ENCODE measurements around the gene GMEB2.
"Not testable (repeated sequence)": the region's sequence is repeated elsewhere in the genome, so short reads cannot be mapped to it uniquely, and the experiment has no call there.

GMEB2 gene

DNA sequence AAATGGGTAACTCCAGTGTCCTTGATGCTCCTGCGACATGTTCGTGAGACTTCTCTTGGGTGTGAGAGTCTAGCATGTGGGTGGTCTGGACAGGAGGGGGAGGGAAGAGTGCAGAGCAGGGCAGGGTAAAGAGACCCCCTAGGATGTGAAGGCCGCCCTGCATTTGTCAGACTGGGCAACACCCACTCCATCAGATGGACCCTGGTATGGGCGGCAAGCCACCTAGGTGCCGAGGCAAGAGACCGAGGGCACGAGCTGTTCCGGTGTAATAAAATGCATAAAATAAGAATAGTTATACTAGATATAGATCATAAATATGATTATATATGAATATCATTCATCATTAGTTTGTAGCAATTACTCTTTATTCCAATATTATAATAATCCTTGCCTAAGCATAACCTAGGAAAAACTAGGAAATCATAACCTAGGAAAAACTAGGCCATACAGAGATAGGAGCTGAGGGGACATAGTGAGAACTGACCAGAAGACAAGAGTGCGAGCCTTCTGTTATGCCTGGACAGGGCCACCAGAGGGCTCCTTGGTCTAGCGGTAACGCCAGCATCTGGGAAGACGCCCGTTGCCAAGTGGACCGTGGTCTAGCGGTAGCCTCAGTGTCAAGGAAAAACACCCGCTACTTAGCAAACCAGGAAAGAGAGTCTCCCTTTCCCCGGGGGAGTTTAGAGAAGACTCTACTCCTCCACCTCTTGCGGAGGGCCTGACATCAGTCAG is 12.9 kb downstream of the GMEB2 start:
- H3K4me1 ChIP-seq (ENCODE audit: control insufficient read depth in 2 of 2, insufficient read depth in 1 of 2, low read depth in 1 of 2, low read length in 2 of 2); H3K9ac ChIP-seq (ENCODE audit: low read depth, low read length, poor library complexity); H3K27ac ChIP-seq (replicated peaks; ENCODE audit: low read length); H3K27me3 ChIP-seq (ENCODE audit: control insufficient read depth in 3 of 3, insufficient read depth in 3 of 3, low read depth in 1 of 3, low read length in 3 of 3); H2BK120ac ChIP-seq (ENCODE audit: low read depth, low read length); H4K91ac ChIP-seq (ENCODE audit: low read depth, low read length, poor library complexity); H3K4ac ChIP-seq (ENCODE audit: low read length); H3K4me3 ChIP-seq (ENCODE audit: low read length in 2 of 2); H2AK5ac ChIP-seq (ENCODE audit: low read depth, low read length); H3K23ac ChIP-seq (ENCODE audit: low read depth, low read length, poor library complexity); DNase-seq (ENCODE audit: low spot score); H2AFZ ChIP-seq (ENCODE audit: low read length); H4K8ac ChIP-seq (ENCODE audit: low read depth, low read length); H2BK15ac ChIP-seq (ENCODE audit: low read length); H3K18ac ChIP-seq (ENCODE audit: low read length); H2BK12ac ChIP-seq (ENCODE audit: low read length); H2BK5ac ChIP-seq (ENCODE audit: low read length); H3K79me1 ChIP-seq (ENCODE audit: low read depth, low read length); H3K4me2 ChIP-seq (ENCODE audit: insufficient read depth, low read length, poor library complexity, severe bottlenecking); H3K14ac ChIP-seq (ENCODE audit: low read length): not testable (repeated sequence)
- no CpG with 5 or more reads among the region's 18 CpGs for WGBS, 2 donors (ENCODE audit: extremely low coverage in 2 of 2, insufficient read length in 2 of 2, insufficient replicate concordance in 1 of 2)
- H3K36me3 ChIP-seq (replicated peaks in 1 of 2; ENCODE audit: control insufficient read depth in 2 of 2, insufficient read depth in 2 of 2, low read length in 2 of 2), result peaks cover 29 to 61% of the 10 kb centered on the region in 2 donors
- H3K9me3 ChIP-seq (replicated peaks in 1 of 2; ENCODE audit: control insufficient read depth in 2 of 2, insufficient read depth in 1 of 2, low read depth in 1 of 2, low read length in 2 of 2), result peaks cover 5 to 17% of the 10 kb centered on the region in 2 donors

- H3K4me1 ChIP-seq (ENCODE audit: control insufficient read depth in 2 of 2, insufficient read depth in 1 of 2, low read depth in 1 of 2, low read length in 2 of 2), result no peaks in the 10 kb centered on the region
- no peak for DNase-seq (ENCODE audit: low spot score)
- no peaks in the 10 kb centered on the region for H3K79me1 ChIP-seq (ENCODE audit: low read depth, low read length)
- H3K4me3 ChIP-seq (ENCODE audit: low read length in 2 of 2), result peak overlapping the region in 1 of 2 donors; percentile 14
- H3K36me3 ChIP-seq (replicated peaks in 1 of 2; ENCODE audit: control insufficient read depth in 2 of 2, insufficient read depth in 2 of 2, low read length in 2 of 2), result peaks cover 18 to 45% of the 10 kb centered on the region in 2 donors
- H4K91ac ChIP-seq (ENCODE audit: low read depth, low read length, poor library complexity), result no peak overlapping the region
- H2AK5ac ChIP-seq (ENCODE audit: low read depth, low read length), result no peak overlapping the region
- no peak overlapping the region for H3K14ac ChIP-seq (ENCODE audit: low read length)
- H3K4ac ChIP-seq (ENCODE audit: low read length), result no peak overlapping the region
- H2BK120ac ChIP-seq (ENCODE audit: low read depth, low read length), result no peak overlapping the region
- no peak overlapping the region for H3K18ac ChIP-seq (ENCODE audit: low read length)
- H2BK5ac ChIP-seq (ENCODE audit: low read length), result no peak overlapping the region
- no peak overlapping the region for H3K27ac ChIP-seq (replicated peaks; ENCODE audit: low read length)
- H2BK12ac ChIP-seq (ENCODE audit: low read length), result no peak overlapping the region
- H3K9me3 ChIP-seq (replicated peaks in 1 of 2; ENCODE audit: control insufficient read depth in 2 of 2, insufficient read depth in 1 of 2, low read depth in 1 of 2, low read length in 2 of 2), result peaks cover 5 to 17% of the 10 kb centered on the region in 2 donors
- H3K23ac ChIP-seq (ENCODE audit: low read depth, low read length, poor library complexity), result no peak overlapping the region
- no peak overlapping the region for H3K4me2 ChIP-seq (ENCODE audit: insufficient read depth, low read length, poor library complexity, severe bottlenecking)
- no peak overlapping the region for H2BK15ac ChIP-seq (ENCODE audit: low read length)
- H3K9ac ChIP-seq (ENCODE audit: low read depth, low read length, poor library complexity), result no peak overlapping the region
- WGBS, 2 donors (ENCODE audit: extremely low coverage in 2 of 2, insufficient read length in 2 of 2, insufficient replicate concordance in 1 of 2), result no CpG with 5 or more reads among the region's 20 CpGs
- no peak overlapping the region for H2AFZ ChIP-seq (ENCODE audit: low read length)
- H4K8ac ChIP-seq (ENCODE audit: low read depth, low read length), result no peak overlapping the region
- no peaks in the 10 kb centered on the region for H3K27me3 ChIP-seq (ENCODE audit: control insufficient read depth in 3 of 3, insufficient read depth in 3 of 3, low read depth in 1 of 3, low read length in 3 of 3)
Observed at GRCh38 chr20:63612276-63612931, 14.5 kb downstream of the GMEB2 start.

GRCh38 chr20:63611646-63612045 is 15.3 kb downstream of the GMEB2 start:
- Histone ChIP-seq H3K36me3 (replicated peaks in 1 of 2; ENCODE audit: control insufficient read depth in 2 of 2, insufficient read depth in 2 of 2, low read length in 2 of 2) (peaks cover 15 to 37% of the 10 kb centered on the region in 2 donors), H2BK5ac (ENCODE audit: low read length) (no peak overlapping the region), H3K14ac (ENCODE audit: low read length) (no peak overlapping the region), H3K79me1 (ENCODE audit: low read depth, low read length) (no peaks in the 10 kb centered on the region), H3K4me3 (ENCODE audit: low read length in 2 of 2) (no peak overlapping the region), H3K27me3 (ENCODE audit: control insufficient read depth in 3 of 3, insufficient read depth in 3 of 3, low read depth in 1 of 3, low read length in 3 of 3) (no peaks in the 10 kb centered on the region), H2AFZ (ENCODE audit: low read length) (no peak overlapping the region), H2BK120ac (ENCODE audit: low read depth, low read length) (no peak overlapping the region), H3K4me2 (ENCODE audit: insufficient read depth, low read length, poor library complexity, severe bottlenecking) (no peak overlapping the region), H3K18ac (ENCODE audit: low read length) (no peak overlapping the region), H3K9me3 (replicated peaks in 1 of 2; ENCODE audit: control insufficient read depth in 2 of 2, insufficient read depth in 1 of 2, low read depth in 1 of 2, low read length in 2 of 2) (peaks cover 5 to 17% of the 10 kb centered on the region in 2 donors), H4K91ac (ENCODE audit: low read depth, low read length, poor library complexity) (no peak overlapping the region), H3K4me1 (ENCODE audit: control insufficient read depth in 2 of 2, insufficient read depth in 1 of 2, low read depth in 1 of 2, low read length in 2 of 2) (no peaks in the 10 kb centered on the region), H3K4ac (ENCODE audit: low read length) (no peak overlapping the region), H2AK5ac (ENCODE audit: low read depth, low read length) (no peak overlapping the region), H2BK12ac (ENCODE audit: low read length) (no peak overlapping the region), H3K23ac (ENCODE audit: low read depth, low read length, poor library complexity) (no peak overlapping the region), H3K27ac (replicated peaks; ENCODE audit: low read length) (no peak overlapping the region), H4K8ac (ENCODE audit: low read depth, low read length) (no peak overlapping the region), H3K9ac (ENCODE audit: low read depth, low read length, poor library complexity) (no peak overlapping the region), H2BK15ac (ENCODE audit: low read length) (no peak overlapping the region)
- DNase-seq (ENCODE audit: low spot score), result no peak
- no CpG with 5 or more reads among the region's 10 CpGs for WGBS, 2 donors (ENCODE audit: extremely low coverage in 2 of 2, insufficient read length in 2 of 2, insufficient replicate concordance in 1 of 2)

- no peaks in the 10 kb centered on the region for H3K4me1 ChIP-seq (ENCODE audit: control insufficient read depth in 2 of 2, insufficient read depth in 1 of 2, low read depth in 1 of 2, low read length in 2 of 2)
- H2BK120ac ChIP-seq (ENCODE audit: low read depth, low read length), result no peak overlapping the region
- H2BK12ac ChIP-seq (ENCODE audit: low read length), result no peak overlapping the region
- H3K4me2 ChIP-seq (ENCODE audit: insufficient read depth, low read length, poor library complexity, severe bottlenecking), result no peak overlapping the region
- no peak overlapping the region for H2AFZ ChIP-seq (ENCODE audit: low read length)
- no CpG with 5 or more reads among the region's 17 CpGs for WGBS, 2 donors (ENCODE audit: extremely low coverage in 2 of 2, insufficient read length in 2 of 2, insufficient replicate concordance in 1 of 2)
- H3K9ac ChIP-seq (ENCODE audit: low read depth, low read length, poor library complexity), result no peak overlapping the region
- no peak overlapping the region for H3K4me3 ChIP-seq (ENCODE audit: low read length in 2 of 2)
- H4K91ac ChIP-seq (ENCODE audit: low read depth, low read length, poor library complexity), result no peak overlapping the region
- no peak overlapping the region for H3K14ac ChIP-seq (ENCODE audit: low read length)
- no peaks in the 10 kb centered on the region for H3K27me3 ChIP-seq (ENCODE audit: control insufficient read depth in 3 of 3, insufficient read depth in 3 of 3, low read depth in 1 of 3, low read length in 3 of 3)
- H3K36me3 ChIP-seq (replicated peaks in 1 of 2; ENCODE audit: control insufficient read depth in 2 of 2, insufficient read depth in 2 of 2, low read length in 2 of 2), result peaks cover 11 to 29% of the 10 kb centered on the region in 2 donors
- no peak overlapping the region for H4K8ac ChIP-seq (ENCODE audit: low read depth, low read length)
- no peak overlapping the region for H2AK5ac ChIP-seq (ENCODE audit: low read depth, low read length)
- H3K79me1 ChIP-seq (ENCODE audit: low read depth, low read length), result no peaks in the 10 kb centered on the region
- no peak overlapping the region for H3K27ac ChIP-seq (replicated peaks; ENCODE audit: low read length)
- H3K4ac ChIP-seq (ENCODE audit: low read length), result no peak overlapping the region
- no peak overlapping the region for H2BK15ac ChIP-seq (ENCODE audit: low read length)
- DNase-seq (ENCODE audit: low spot score), result no peak
- no peak overlapping the region for H3K23ac ChIP-seq (ENCODE audit: low read depth, low read length, poor library complexity)
- no peak overlapping the region for H2BK5ac ChIP-seq (ENCODE audit: low read length)
- H3K18ac ChIP-seq (ENCODE audit: low read length), result peak overlapping the region; percentile 41
- H3K9me3 ChIP-seq (replicated peaks in 1 of 2; ENCODE audit: control insufficient read depth in 2 of 2, insufficient read depth in 1 of 2, low read depth in 1 of 2, low read length in 2 of 2), result peaks cover 5 to 13% of the 10 kb centered on the region in 2 donors
Observed at GRCh38 chr20:63610581-63611435, 16.1 kb downstream of the GMEB2 start.

All from neuronal stem cell (in vitro differentiated cells).